ENCODE data around the gene SLC2A4RG. TPM values are rescaled to one million over a fixed set of nuclear protein-coding genes. Genes with fewer than 3 reads are reported as not detected.

Gene SLC2A4RG
- total RNA-seq, 1 donor from 2014 or later = 47.9 TPM

DNA sequence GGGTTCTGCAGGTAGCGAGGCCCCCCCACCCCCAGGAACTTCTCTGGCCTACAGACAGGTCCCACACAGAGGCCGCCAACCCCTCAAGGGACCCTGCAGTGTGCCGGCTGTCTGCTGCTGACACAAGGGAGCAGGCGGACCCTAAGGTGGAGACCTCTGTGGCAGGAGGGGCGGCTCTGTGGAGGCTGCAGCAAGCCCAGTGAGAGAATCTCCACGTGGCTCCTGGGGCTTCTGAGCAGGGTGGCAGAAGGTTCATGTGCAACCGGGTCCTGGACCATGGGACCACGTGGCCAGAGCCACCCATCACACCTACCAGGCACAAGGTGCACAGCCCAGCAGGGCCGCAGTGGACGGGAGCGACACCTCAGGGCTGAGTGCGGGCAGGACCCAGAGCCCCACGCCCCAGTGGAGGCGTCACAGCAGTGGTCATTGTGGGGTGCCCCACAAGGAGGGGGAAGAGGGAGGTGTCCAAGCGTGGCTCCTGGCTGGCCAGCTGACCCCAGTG is 36.1 kb upstream of the SLC2A4RG start:
- H3K27me3 Mint-ChIP-seq (ENCODE audit: unreplicated experiment) = peaks cover 13% of the 10 kb centered on the region
- DNase-seq = no peak
- no peak overlapping the region for H3K4me3 Mint-ChIP-seq (ENCODE audit: unreplicated experiment)
- H3K36me3 Mint-ChIP-seq (ENCODE audit: unreplicated experiment) = no peaks in the 10 kb centered on the region
- peaks cover 6% of the 10 kb centered on the region for H3K4me1 Mint-ChIP-seq (ENCODE audit: low read depth, unreplicated experiment)
- no peak overlapping the region for H3K27ac Mint-ChIP-seq (ENCODE audit: unreplicated experiment)
- TF ChIP-seq, protein P1, sequence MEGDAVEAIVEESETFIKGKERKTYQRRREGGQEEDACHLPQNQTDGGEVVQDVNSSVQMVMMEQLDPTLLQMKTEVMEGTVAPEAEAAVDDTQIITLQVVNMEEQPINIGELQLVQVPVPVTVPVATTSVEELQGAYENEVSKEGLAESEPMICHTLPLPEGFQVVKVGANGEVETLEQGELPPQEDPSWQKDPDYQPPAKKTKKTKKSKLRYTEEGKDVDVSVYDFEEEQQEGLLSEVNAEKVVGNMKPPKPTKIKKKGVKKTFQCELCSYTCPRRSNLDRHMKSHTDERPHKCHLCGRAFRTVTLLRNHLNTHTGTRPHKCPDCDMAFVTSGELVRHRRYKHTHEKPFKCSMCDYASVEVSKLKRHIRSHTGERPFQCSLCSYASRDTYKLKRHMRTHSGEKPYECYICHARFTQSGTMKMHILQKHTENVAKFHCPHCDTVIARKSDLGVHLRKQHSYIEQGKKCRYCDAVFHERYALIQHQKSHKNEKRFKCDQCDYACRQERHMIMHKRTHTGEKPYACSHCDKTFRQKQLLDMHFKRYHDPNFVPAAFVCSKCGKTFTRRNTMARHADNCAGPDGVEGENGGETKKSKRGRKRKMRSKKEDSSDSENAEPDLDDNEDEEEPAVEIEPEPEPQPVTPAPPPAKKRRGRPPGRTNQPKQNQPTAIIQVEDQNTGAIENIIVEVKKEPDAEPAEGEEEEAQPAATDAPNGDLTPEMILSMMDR (IDR thresholded peaks at IDR 0.05; ENCODE audit: partially characterized antibody, unreplicated experiment) = no peak
- H3K9me3 Mint-ChIP-seq (ENCODE audit: unreplicated experiment) = peaks cover 11% of the 10 kb centered on the region

GRCh38 chr20:63703976-63704748 is 35.4 kb upstream of the SLC2A4RG start:
- no peak for DNase-seq
- TF ChIP-seq, protein P1 (IDR thresholded peaks at IDR 0.05; ENCODE audit: partially characterized antibody, unreplicated experiment) = no peak
- no peaks in the 10 kb centered on the region for H3K36me3 Mint-ChIP-seq (ENCODE audit: unreplicated experiment)
- H3K4me1 Mint-ChIP-seq (ENCODE audit: low read depth, unreplicated experiment) = peaks cover 12% of the 10 kb centered on the region
- H3K9me3 Mint-ChIP-seq (ENCODE audit: unreplicated experiment) = peaks cover 11% of the 10 kb centered on the region
- no peak overlapping the region for H3K4me3 Mint-ChIP-seq (ENCODE audit: unreplicated experiment)
- H3K27me3 Mint-ChIP-seq (ENCODE audit: unreplicated experiment) = peaks cover 13% of the 10 kb centered on the region
- H3K27ac Mint-ChIP-seq (ENCODE audit: unreplicated experiment) = no peak overlapping the region

- DNase-seq = no peak
- Mint-ChIP-seq H3K27me3 (ENCODE audit: unreplicated experiment) (peaks cover 14% of the 10 kb centered on the region), H3K4me1 (ENCODE audit: low read depth, unreplicated experiment) (peaks cover 12% of the 10 kb centered on the region), H3K9me3 (ENCODE audit: unreplicated experiment) (peaks cover 11% of the 10 kb centered on the region), H3K27ac (ENCODE audit: unreplicated experiment) (peak overlapping the region; percentile 44), H3K36me3 (ENCODE audit: unreplicated experiment) (no peaks in the 10 kb centered on the region), H3K4me3 (ENCODE audit: unreplicated experiment) (peak overlapping the region; percentile 65)
- TF ChIP-seq, protein P1 (IDR thresholded peaks at IDR 0.05; ENCODE audit: partially characterized antibody, unreplicated experiment) = no peak
Observed at GRCh38 chr20:63704749-63705117, 34.8 kb upstream of the SLC2A4RG start.

DNA sequence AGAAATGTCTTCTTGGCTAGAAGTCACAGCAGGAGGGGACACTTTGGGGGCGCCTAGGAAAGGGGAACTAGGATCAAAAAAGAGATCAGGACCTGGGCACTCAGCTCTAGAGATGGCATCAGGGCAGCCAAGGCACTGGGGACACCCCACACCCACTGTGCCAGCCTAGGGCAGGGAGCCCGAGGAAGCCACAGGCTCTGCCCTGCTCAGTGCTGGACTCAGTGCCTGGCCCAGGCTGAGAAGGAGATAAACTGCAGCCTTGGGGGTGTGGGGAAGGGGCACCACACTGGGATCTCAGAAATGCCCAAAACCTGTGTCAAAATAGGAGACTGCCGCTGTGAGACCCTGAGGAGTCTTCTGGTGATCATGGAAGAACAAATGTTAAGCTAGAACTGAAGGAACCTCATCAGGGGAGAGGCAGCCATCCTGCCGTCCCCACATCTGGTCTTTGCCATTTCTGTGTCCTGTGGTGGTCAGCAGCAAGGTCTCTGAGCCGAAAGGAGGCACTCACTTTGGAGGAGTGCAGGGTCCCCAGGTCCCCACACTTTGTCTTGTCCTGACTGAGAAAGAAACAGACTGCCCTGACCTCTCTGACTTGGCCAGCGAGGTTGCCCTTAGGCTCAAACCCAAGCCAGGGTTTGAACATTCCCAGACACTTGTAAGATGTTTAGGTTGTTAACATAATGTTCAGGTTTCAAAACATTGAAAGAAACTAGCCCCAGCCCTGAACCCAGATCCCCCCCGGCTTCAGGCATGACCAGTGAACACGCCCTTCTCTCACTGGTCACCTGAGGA is 34.1 kb upstream of the SLC2A4RG start:
- peak overlapping the region; percentile 44 for H3K27ac Mint-ChIP-seq (ENCODE audit: unreplicated experiment)
- H3K4me3 Mint-ChIP-seq (ENCODE audit: unreplicated experiment) = peak overlapping the region; percentile 65
- DNase-seq = no peak
- peaks cover 12% of the 10 kb centered on the region for H3K4me1 Mint-ChIP-seq (ENCODE audit: low read depth, unreplicated experiment)
- peaks cover 11% of the 10 kb centered on the region for H3K27me3 Mint-ChIP-seq (ENCODE audit: unreplicated experiment)
- peaks cover 2% of the 10 kb centered on the region for H3K36me3 Mint-ChIP-seq (ENCODE audit: unreplicated experiment)
- peaks cover 11% of the 10 kb centered on the region for H3K9me3 Mint-ChIP-seq (ENCODE audit: unreplicated experiment)
- TF ChIP-seq, protein P1 (IDR thresholded peaks at IDR 0.05; ENCODE audit: partially characterized antibody, unreplicated experiment) = no peak

All from glutamatergic neuron (in vitro differentiated cells).